ENCODE measurements around the gene ZNF618.
"Not testable (repeated sequence)": the region's sequence is repeated elsewhere in the genome, so short reads cannot be mapped to it uniquely, and the experiment has no call there.

ZNF618 gene

GRCh38 chr9:113988385-113989016 lies 112.4 kb downstream of the ZNF618 start:
- no peak for DNase-seq (ENCODE audit: low spot score)

GRCh38 chr9:113989017-113989713 lies 113.1 kb downstream of the ZNF618 start:
- no peak for DNase-seq (ENCODE audit: low spot score)

- DNase-seq (ENCODE audit: low spot score) = no peak
These were observed 113.8 kb downstream of the ZNF618 start for GRCh38 chr9:113989714-113990569.

GRCh38 chr9:113990570-113990907 lies 114.4 kb downstream of the ZNF618 start:
- DNase-seq (ENCODE audit: low spot score) = no peak

GRCh38 chr9:113990975-113991471 lies 114.9 kb downstream of the ZNF618 start:
- no peak for DNase-seq (ENCODE audit: low spot score)

- DNase-seq (ENCODE audit: low spot score) = no peak
These were observed 115.6 kb downstream of the ZNF618 start for GRCh38 chr9:113991714-113992113.

GRCh38 chr9:113992276-113992951 lies 116.3 kb downstream of the ZNF618 start:
- peak; percentile 96 for DNase-seq (ENCODE audit: low spot score)

- peak; percentile 64 for DNase-seq (ENCODE audit: low spot score)
These were observed 116.9 kb downstream of the ZNF618 start for GRCh38 chr9:113992994-113993393.

- peak; percentile 94 for DNase-seq (ENCODE audit: low spot score)
These were observed 117.9 kb downstream of the ZNF618 start for GRCh38 chr9:113993838-113994540.

- DNase-seq (ENCODE audit: low spot score) = no peak
These were observed 119.3 kb downstream of the ZNF618 start for GRCh38 chr9:113995401-113995800.

GRCh38 chr9:113995963-113996362 lies 119.9 kb downstream of the ZNF618 start:
- no peak for DNase-seq (ENCODE audit: low spot score)

- no peak for DNase-seq (ENCODE audit: low spot score)
These were observed 120.5 kb downstream of the ZNF618 start for GRCh38 chr9:113996531-113997001.

GRCh38 chr9:113997064-113997463 lies 121.0 kb downstream of the ZNF618 start:
- DNase-seq (ENCODE audit: low spot score) = not testable (repeated sequence)

GRCh38 chr9:113997610-113998009 lies 121.5 kb downstream of the ZNF618 start:
- DNase-seq (ENCODE audit: low spot score) = no peak

- no peak for DNase-seq (ENCODE audit: low spot score)
These were observed 122.0 kb downstream of the ZNF618 start for GRCh38 chr9:113998114-113998513.

- DNase-seq (ENCODE audit: low spot score) = no peak
These were observed 122.6 kb downstream of the ZNF618 start for GRCh38 chr9:113998525-113999255.

GRCh38 chr9:113999256-114000062 lies 123.3 kb downstream of the ZNF618 start:
- peak; percentile 62 for DNase-seq (ENCODE audit: low spot score)

- no peak for DNase-seq (ENCODE audit: low spot score)
These were observed 124.0 kb downstream of the ZNF618 start for GRCh38 chr9:114000063-114000454.

GRCh38 chr9:114000671-114001409 lies 124.7 kb downstream of the ZNF618 start:
- DNase-seq (ENCODE audit: low spot score) = no peak

Measured in Ammon's horn (tissue), 1 donor.